Measurements from ENCODE around the gene SMTN. TPM values are rescaled to one million over a fixed set of nuclear protein-coding genes. Genes with fewer than 3 reads are reported as not detected.

Gene SMTN
- total and polyA plus RNA-seq, 2 donors (not counting 3 experiments of a cell fraction or from before 2014, with no cell fraction given), result 59.0 to 197 TPM

GRCh38 chr22:31121403-31121802 lies 40.3 kb downstream of the SMTN start:
- no peaks in the 10 kb centered on the region for H3K9me3 ChIP-seq (replicated peaks; ENCODE audit: control insufficient read depth, insufficient read depth, low read length)
- ChIA-PET CTCF (interaction anchor here (1.6 kb wide), 1 partner anchor 14 kb away, joined by 6 read pairs; the partner anchor contains the start of gene SELENOM), POLR2A (no interaction called here)
- dilution Hi-C loops (cut with MboI; ENCODE audit: extremely low pct_ligation_motif_present, low sequenced_read_pairs) (no loop called here), intact Hi-C loops (cut with micrococcal nuclease) (no loop called here)
- no peak for TF ChIP-seq GATA2 (IDR thresholded peaks at IDR 0.05; ENCODE audit: insufficient read depth, insufficient read length, low read depth, low read length)
- no peak for TF ChIP-seq CTCF (IDR thresholded peaks at IDR 0.05; ENCODE audit: extremely low read depth in 1 of 2, insufficient read depth in 1 of 2, low read depth in 1 of 2, low read length in 2 of 2)
- TF ChIP-seq FOS (IDR thresholded peaks at IDR 0.05; ENCODE audit: borderline replicate concordance, insufficient read depth, low read length), result no peak
- TF ChIP-seq JUN (IDR thresholded peaks at IDR 0.05; ENCODE audit: borderline replicate concordance, insufficient read depth, insufficient read length, low read depth), result no peak
- no peak for TF ChIP-seq MYC (IDR thresholded peaks at IDR 0.05; ENCODE audit: low read depth, low read length)
- no peak for TF ChIP-seq POLR2A (IDR thresholded peaks at IDR 0.05; ENCODE audit: low read depth, low read length)
- TF ChIP-seq MAX (IDR thresholded peaks at IDR 0.05; ENCODE audit: insufficient read depth, insufficient read length), result no peak
- TF ChIP-seq EZH2 (IDR thresholded peaks at IDR 0.05; ENCODE audit: borderline replicate concordance, low read depth, low read length, severe bottlenecking), result no peak
- H3K4me3 ChIP-seq (replicated peaks in 1 of 3; ENCODE audit: insufficient read depth in 1 of 3, low read depth in 1 of 3, low read length in 3 of 3), result no peak overlapping the region
- H3K36me3 ChIP-seq (ENCODE audit: control insufficient read depth in 2 of 2, extremely low read depth in 1 of 2, insufficient read depth in 2 of 2, low read length in 2 of 2), result no peaks in the 10 kb centered on the region
- no peak for DNase-seq (ENCODE audit: low read depth, low spot score)
- BruUV-seq (replicated peaks), result no TSS peak
- FAIRE-seq, result no peak
- no peak overlapping the region for H3K27ac ChIP-seq (ENCODE audit: insufficient read depth, low read depth, low read length)
- peaks cover 0 to 4% of the 10 kb centered on the region in 2 experiments for H3K27me3 ChIP-seq (ENCODE audit: control insufficient read depth in 2 of 2, insufficient read depth in 2 of 2, low read length in 2 of 2)
- H3K9me1 ChIP-seq (replicated peaks; ENCODE audit: control insufficient read depth, extremely low read depth, insufficient read depth, low read length), result no peaks in the 10 kb centered on the region
- H3K9ac ChIP-seq (replicated peaks; ENCODE audit: extremely low read depth, insufficient read depth, low read length), result no peak overlapping the region
- no peaks in the 10 kb centered on the region for H3K4me1 ChIP-seq (ENCODE audit: control insufficient read depth, extremely low read depth, insufficient read depth, low read length)
- no peaks in the 10 kb centered on the region for H3K79me2 ChIP-seq (ENCODE audit: control insufficient read depth, insufficient read depth, low read length)
- no peak overlapping the region for H3K4me2 ChIP-seq (ENCODE audit: insufficient read depth, low read length)
- no peaks in the 10 kb centered on the region for H4K20me1 ChIP-seq (replicated peaks; ENCODE audit: control insufficient read depth, extremely low read depth, insufficient read depth, low read length)
- H2AFZ ChIP-seq (ENCODE audit: low read depth, low read length), result no peak overlapping the region
